ENCODE results near the gene TMEM266.

DNA sequence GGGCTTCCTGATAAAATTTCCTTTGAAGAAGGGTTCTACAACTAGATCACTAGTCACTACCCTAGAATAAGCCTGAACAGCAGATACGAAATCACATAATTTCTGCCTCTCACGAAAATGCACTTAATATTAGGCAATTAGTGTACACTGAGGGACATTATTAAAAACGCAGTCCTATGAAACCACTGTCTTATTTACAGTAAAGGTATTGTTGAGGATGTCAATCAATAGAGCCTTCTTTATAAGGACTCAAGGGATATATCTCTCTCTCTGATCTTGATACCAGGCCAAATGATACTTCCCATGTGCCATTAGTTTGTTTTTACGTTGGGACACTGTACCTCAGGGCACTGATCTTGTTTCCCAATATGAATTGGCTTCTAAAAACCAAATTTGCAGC, 191.9 kb downstream of the TMEM266 start:
- TF ChIP-seq, protein P1, sequence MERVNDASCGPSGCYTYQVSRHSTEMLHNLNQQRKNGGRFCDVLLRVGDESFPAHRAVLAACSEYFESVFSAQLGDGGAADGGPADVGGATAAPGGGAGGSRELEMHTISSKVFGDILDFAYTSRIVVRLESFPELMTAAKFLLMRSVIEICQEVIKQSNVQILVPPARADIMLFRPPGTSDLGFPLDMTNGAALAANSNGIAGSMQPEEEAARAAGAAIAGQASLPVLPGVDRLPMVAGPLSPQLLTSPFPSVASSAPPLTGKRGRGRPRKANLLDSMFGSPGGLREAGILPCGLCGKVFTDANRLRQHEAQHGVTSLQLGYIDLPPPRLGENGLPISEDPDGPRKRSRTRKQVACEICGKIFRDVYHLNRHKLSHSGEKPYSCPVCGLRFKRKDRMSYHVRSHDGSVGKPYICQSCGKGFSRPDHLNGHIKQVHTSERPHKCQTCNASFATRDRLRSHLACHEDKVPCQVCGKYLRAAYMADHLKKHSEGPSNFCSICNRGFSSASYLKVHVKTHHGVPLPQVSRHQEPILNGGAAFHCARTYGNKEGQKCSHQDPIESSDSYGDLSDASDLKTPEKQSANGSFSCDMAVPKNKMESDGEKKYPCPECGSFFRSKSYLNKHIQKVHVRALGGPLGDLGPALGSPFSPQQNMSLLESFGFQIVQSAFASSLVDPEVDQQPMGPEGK (CRISPR knock-in tag; IDR thresholded peaks at IDR 0.05; ENCODE audit: borderline replicate concordance), result no peak
- no peak for TF ChIP-seq CSDC2 (CRISPR knock-in tag; IDR thresholded peaks at IDR 0.05)
- TF ChIP-seq ZNF70 (CRISPR knock-in tag; IDR thresholded peaks at IDR 0.05), result no peak
- no peak for TF ChIP-seq RARB (CRISPR knock-in tag; IDR thresholded peaks at IDR 0.05)
- TF ChIP-seq, protein P2, sequence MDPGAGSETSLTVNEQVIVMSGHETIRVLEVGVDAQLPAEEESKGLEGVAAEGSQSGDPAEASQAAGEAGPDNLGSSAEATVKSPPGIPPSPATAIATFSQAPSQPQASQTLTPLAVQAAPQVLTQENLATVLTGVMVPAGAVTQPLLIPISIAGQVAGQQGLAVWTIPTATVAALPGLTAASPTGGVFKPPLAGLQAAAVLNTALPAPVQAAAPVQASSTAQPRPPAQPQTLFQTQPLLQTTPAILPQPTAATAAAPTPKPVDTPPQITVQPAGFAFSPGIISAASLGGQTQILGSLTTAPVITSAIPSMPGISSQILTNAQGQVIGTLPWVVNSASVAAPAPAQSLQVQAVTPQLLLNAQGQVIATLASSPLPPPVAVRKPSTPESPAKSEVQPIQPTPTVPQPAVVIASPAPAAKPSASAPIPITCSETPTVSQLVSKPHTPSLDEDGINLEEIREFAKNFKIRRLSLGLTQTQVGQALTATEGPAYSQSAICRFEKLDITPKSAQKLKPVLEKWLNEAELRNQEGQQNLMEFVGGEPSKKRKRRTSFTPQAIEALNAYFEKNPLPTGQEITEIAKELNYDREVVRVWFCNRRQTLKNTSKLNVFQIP (CRISPR knock-in tag; IDR thresholded peaks at IDR 0.05; ENCODE audit: borderline replicate concordance, low read depth), result no peak
- no peak for TF ChIP-seq ZNF565 (CRISPR knock-in tag; conservative IDR thresholded peaks at IDR 0.05; ENCODE audit: low read depth)
- no peak for TF ChIP-seq TCF4 (CRISPR knock-in tag; IDR thresholded peaks at IDR 0.05; ENCODE audit: borderline replicate concordance)
- no peak for TF ChIP-seq ZFP3 (CRISPR knock-in tag; IDR thresholded peaks at IDR 0.05)
